ENCODE results near the gene TFDP1.

- TF ChIP-seq CTCF (conservative IDR thresholded peaks at IDR 0.05) (no peak), EZH2 (IDR thresholded peaks at IDR 0.05; ENCODE audit: low read depth) (no peak)
Measured at GRCh38 chr13:113635709-113636108, 51.2 kb downstream of the TFDP1 start.
